Prostate gland (tissue), 2 donors: ENCODE measurements around the gene OR1F1.
"Not testable (repeated sequence)": the region's sequence is repeated elsewhere in the genome, so short reads cannot be mapped to it uniquely, and the experiment has no call there.

Experiments
- CTCF ChIP-seq, 4 experiments: fragments of 200-600 bp in 2 of 4; fragments of 450-650 bp in 2 of 4; sonication (generic) in 2 of 4; IDR thresholded peaks; 1 replicate in 3 of 4; 2 replicates in 1 of 4; pipeline ENCODE4 v1.5.1; 2016 to 2019; ENCODE audit warnings: antibody characterized with exemption in 4 of 4, mild to moderate bottlenecking in 2 of 4, moderate library complexity in 2 of 4
- POLR2A ChIP-seq: fragments of 450-650 bp; IDR thresholded peaks from one replicate; pipeline ENCODE4 v1.6.1; 2016; ENCODE audit warnings: antibody characterized with exemption, mild to moderate bottlenecking

GRCh38 chr16:3168729-3169128 is 19.3 kb upstream of the OR1F1 start:
- TF ChIP-seq CTCF (IDR thresholded peaks at IDR 0.05); POLR2A: not testable (repeated sequence)
